ENCODE results near the gene SLC6A20. TPM values are rescaled to one million over a fixed set of nuclear protein-coding genes. Genes with fewer than 3 reads are reported as not detected.

Gene SLC6A20
- total RNA-seq, 1 donor from 2014 or later = 1.5 TPM

- DNase-seq (ENCODE audit: extremely low spot score, unreplicated experiment) = no peak
- H3K27me3 Mint-ChIP-seq = no peaks in the 10 kb centered on the region
- H3K9me3 Mint-ChIP-seq = no peaks in the 10 kb centered on the region
- no peak overlapping the region for H3K27ac Mint-ChIP-seq
- no peak for TF ChIP-seq CTCF (conservative IDR thresholded peaks at IDR 0.05)
- H3K4me1 Mint-ChIP-seq (ENCODE audit: unreplicated experiment) = no peaks in the 10 kb centered on the region
- H3K36me3 Mint-ChIP-seq = peaks cover 55% of the 10 kb centered on the region
- H3K4me3 Mint-ChIP-seq = no peak overlapping the region
Measured at GRCh38 chr3:45724911-45725310, 71.4 kb downstream of the SLC6A20 start.

GRCh38 chr3:45719655-45720487 lies 76.5 kb downstream of the SLC6A20 start:
- no peak overlapping the region for H3K27ac Mint-ChIP-seq
- TF ChIP-seq CTCF (conservative IDR thresholded peaks at IDR 0.05) = no peak
- H3K36me3 Mint-ChIP-seq = peaks cover 44% of the 10 kb centered on the region
- no peaks in the 10 kb centered on the region for H3K27me3 Mint-ChIP-seq
- no peaks in the 10 kb centered on the region for H3K4me1 Mint-ChIP-seq (ENCODE audit: unreplicated experiment)
- no peaks in the 10 kb centered on the region for H3K9me3 Mint-ChIP-seq
- no peak for DNase-seq (ENCODE audit: extremely low spot score, unreplicated experiment)
- no peak overlapping the region for H3K4me3 Mint-ChIP-seq

- H3K4me1 Mint-ChIP-seq (ENCODE audit: unreplicated experiment) = peaks cover 5% of the 10 kb centered on the region
- H3K36me3 Mint-ChIP-seq = peaks cover 28% of the 10 kb centered on the region
- no peaks in the 10 kb centered on the region for H3K9me3 Mint-ChIP-seq
- no peak for DNase-seq (ENCODE audit: extremely low spot score, unreplicated experiment)
- H3K27ac Mint-ChIP-seq = no peak overlapping the region
- no peak overlapping the region for H3K4me3 Mint-ChIP-seq
- TF ChIP-seq CTCF (conservative IDR thresholded peaks at IDR 0.05) = no peak
- no peaks in the 10 kb centered on the region for H3K27me3 Mint-ChIP-seq
Measured at GRCh38 chr3:45716790-45717336, 79.5 kb downstream of the SLC6A20 start.

- Mint-ChIP-seq H3K27me3 (no peaks in the 10 kb centered on the region), H3K27ac (no peak overlapping the region), H3K4me1 (ENCODE audit: unreplicated experiment) (peaks cover 5% of the 10 kb centered on the region), H3K9me3 (no peaks in the 10 kb centered on the region), H3K4me3 (no peak overlapping the region), H3K36me3 (peaks cover 31% of the 10 kb centered on the region)
- no peak for DNase-seq (ENCODE audit: extremely low spot score, unreplicated experiment)
- no peak for TF ChIP-seq CTCF (conservative IDR thresholded peaks at IDR 0.05)
Measured at GRCh38 chr3:45715945-45716344, 80.4 kb downstream of the SLC6A20 start.

GRCh38 chr3:45712434-45713110 lies 83.8 kb downstream of the SLC6A20 start:
- Mint-ChIP-seq H3K27ac (peak overlapping the region; percentile 14), H3K4me1 (ENCODE audit: unreplicated experiment) (peaks cover 5% of the 10 kb centered on the region), H3K36me3 (peaks cover 40% of the 10 kb centered on the region), H3K9me3 (no peaks in the 10 kb centered on the region), H3K4me3 (peak overlapping the region; percentile 2), H3K27me3 (no peaks in the 10 kb centered on the region)
- TF ChIP-seq CTCF (conservative IDR thresholded peaks at IDR 0.05) = no peak
- no peak for DNase-seq (ENCODE audit: extremely low spot score, unreplicated experiment)

Measured in type B pancreatic cell (in vitro differentiated cells).